Measurements from ENCODE around the gene GPR157. TPM values are rescaled to one million over a fixed set of nuclear protein-coding genes. Genes with fewer than 3 reads are reported as not detected.

Gene GPR157
- total and polyA plus RNA-seq, 2 donors (not counting 1 experiment from before 2014, with no cell fraction given): 2.0 to 21.2 TPM

DNA sequence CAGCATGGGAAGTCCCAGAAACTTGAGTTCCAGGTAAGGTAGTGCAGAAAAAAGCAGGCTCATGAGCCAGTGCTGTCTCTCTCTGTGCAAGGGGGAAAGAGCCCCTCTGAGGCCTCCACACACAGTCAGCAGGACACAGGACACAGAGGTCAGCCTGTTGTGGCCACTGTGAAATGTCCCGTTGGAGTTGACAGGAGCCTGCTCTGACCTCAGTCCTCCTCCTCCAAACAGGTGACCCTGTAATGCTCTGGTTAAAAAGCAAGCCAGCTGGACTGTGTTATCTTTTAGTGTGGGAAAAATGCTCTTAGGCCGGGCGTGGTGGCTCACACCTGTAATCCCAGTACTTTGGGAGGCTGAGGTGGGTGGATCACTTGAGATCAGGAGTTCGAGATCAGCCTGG, 24.2 kb upstream of the GPR157 start:
- intact Hi-C loops (cut with micrococcal nuclease): no loop called here

DNA sequence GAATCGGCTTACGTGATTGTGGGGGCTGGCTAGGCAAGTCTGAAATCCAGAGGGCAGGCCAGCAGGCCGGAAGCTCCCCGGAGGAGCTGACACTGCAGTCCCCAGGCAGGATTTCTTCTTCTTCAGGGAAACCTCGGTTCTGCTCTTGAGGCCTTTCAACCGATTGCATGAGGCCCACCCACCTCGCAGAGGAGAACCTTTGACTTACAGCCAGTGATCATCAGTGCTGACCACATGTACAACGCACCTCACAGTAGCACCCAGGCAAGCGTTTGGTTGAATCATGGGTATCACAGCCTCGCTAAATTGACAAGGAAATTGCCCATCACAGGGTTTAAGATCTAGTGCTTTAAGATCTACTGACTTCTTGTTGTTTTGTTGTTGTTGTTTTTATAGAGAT, 23.6 kb upstream of the GPR157 start:
- Mint-ChIP-seq H3K9me3 (ENCODE audit: insufficient read depth) (no peaks in the 10 kb centered on the region), H3K27me3 (no peaks in the 10 kb centered on the region), H3K4me3 (no peak overlapping the region), H3K4me1 (no peaks in the 10 kb centered on the region), H3K27ac (no peak overlapping the region)
- ATAC-seq (ENCODE audit: low read depth) (no peak), DNase-seq (no peak)
- ChIA-PET POLR2A (no interaction called here), CTCF (no interaction called here)
- 97% methylated on average over 10 of the region's 10 CpGs for whole genome bisulfite sequencing (ENCODE audit: insufficient coverage)
- Histone ChIP-seq H3K27me3 (replicated peaks in 1 of 4; ENCODE audit: control extremely low read depth in 1 of 4, control insufficient read depth in 3 of 4, insufficient read depth in 4 of 4, low read length in 3 of 4) (no peaks in the 10 kb centered on the region), H3K4me1 (ENCODE audit: control insufficient read depth in 2 of 2, insufficient read depth in 2 of 2, low read length in 2 of 2) (no peaks in the 10 kb centered on the region), H3K36me3 (replicated peaks in 1 of 2; ENCODE audit: control extremely low read depth in 1 of 2, control insufficient read depth in 1 of 2, extremely low read depth in 1 of 2, insufficient read depth in 2 of 2, low read length in 1 of 2) (no peaks in the 10 kb centered on the region), H3K4me3 (ENCODE audit: control extremely low read depth in 1 of 5, extremely low read depth in 1 of 5, insufficient read depth in 1 of 5, low read depth in 2 of 5, low read length in 4 of 5) (no peak overlapping the region), H3K79me2 (ENCODE audit: control insufficient read depth, insufficient read depth, low read length) (no peaks in the 10 kb centered on the region), H3K9me3 (ENCODE audit: control extremely low read depth in 1 of 3, control insufficient read depth in 2 of 3, insufficient read depth in 1 of 3, low read length in 2 of 3) (no peaks in the 10 kb centered on the region), H3K27ac (ENCODE audit: low read length in 2 of 2) (no peak overlapping the region), H3K9ac (ENCODE audit: low read length) (no peak overlapping the region), H3K4me2 (replicated peaks; ENCODE audit: low read depth, low read length, poor library complexity, severe bottlenecking) (no peak overlapping the region), H2AFZ (ENCODE audit: insufficient read depth, low read depth, low read length, poor library complexity, severe bottlenecking) (no peak overlapping the region), H4K20me1 (ENCODE audit: control insufficient read depth, insufficient read depth, low read length, poor library complexity, severe bottlenecking) (no peaks in the 10 kb centered on the region)
- intact Hi-C loops (cut with micrococcal nuclease): no loop called here
- TF ChIP-seq EZH2 (IDR thresholded peaks at IDR 0.05; ENCODE audit: borderline replicate concordance, insufficient read depth, low read depth, low read length, poor library complexity, severe bottlenecking): no peak
- TF ChIP-seq, protein P1, sequence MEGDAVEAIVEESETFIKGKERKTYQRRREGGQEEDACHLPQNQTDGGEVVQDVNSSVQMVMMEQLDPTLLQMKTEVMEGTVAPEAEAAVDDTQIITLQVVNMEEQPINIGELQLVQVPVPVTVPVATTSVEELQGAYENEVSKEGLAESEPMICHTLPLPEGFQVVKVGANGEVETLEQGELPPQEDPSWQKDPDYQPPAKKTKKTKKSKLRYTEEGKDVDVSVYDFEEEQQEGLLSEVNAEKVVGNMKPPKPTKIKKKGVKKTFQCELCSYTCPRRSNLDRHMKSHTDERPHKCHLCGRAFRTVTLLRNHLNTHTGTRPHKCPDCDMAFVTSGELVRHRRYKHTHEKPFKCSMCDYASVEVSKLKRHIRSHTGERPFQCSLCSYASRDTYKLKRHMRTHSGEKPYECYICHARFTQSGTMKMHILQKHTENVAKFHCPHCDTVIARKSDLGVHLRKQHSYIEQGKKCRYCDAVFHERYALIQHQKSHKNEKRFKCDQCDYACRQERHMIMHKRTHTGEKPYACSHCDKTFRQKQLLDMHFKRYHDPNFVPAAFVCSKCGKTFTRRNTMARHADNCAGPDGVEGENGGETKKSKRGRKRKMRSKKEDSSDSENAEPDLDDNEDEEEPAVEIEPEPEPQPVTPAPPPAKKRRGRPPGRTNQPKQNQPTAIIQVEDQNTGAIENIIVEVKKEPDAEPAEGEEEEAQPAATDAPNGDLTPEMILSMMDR (IDR thresholded peaks at IDR 0.05): no peak

More for the DNA sequence above, 24.2 kb upstream of the GPR157 start:
- ChIA-PET POLR2A (no interaction called here), CTCF (no interaction called here)
- H3K4me1 Mint-ChIP-seq: no peaks in the 10 kb centered on the region
- H3K27me3 ChIP-seq (replicated peaks in 1 of 4; ENCODE audit: control extremely low read depth in 1 of 4, control insufficient read depth in 3 of 4, insufficient read depth in 4 of 4, low read length in 3 of 4): no peaks in the 10 kb centered on the region
- H3K9ac ChIP-seq (ENCODE audit: low read length): no peak overlapping the region
- no peak overlapping the region for H3K4me3 Mint-ChIP-seq
- H3K4me2 ChIP-seq (replicated peaks; ENCODE audit: low read depth, low read length, poor library complexity, severe bottlenecking): no peak overlapping the region
- DNase-seq: no peak
- H4K20me1 ChIP-seq (ENCODE audit: control insufficient read depth, insufficient read depth, low read length, poor library complexity, severe bottlenecking): no peaks in the 10 kb centered on the region
- WGBS (ENCODE audit: insufficient coverage): 100% methylated on average over 1 of the region's 4 CpGs
- no peak overlapping the region for H3K27ac ChIP-seq (ENCODE audit: low read length in 2 of 2)
- TF ChIP-seq, protein P1 (IDR thresholded peaks at IDR 0.05): no peak
- no peak for TF ChIP-seq EZH2 (IDR thresholded peaks at IDR 0.05; ENCODE audit: borderline replicate concordance, insufficient read depth, low read depth, low read length, poor library complexity, severe bottlenecking)
- H3K79me2 ChIP-seq (ENCODE audit: control insufficient read depth, insufficient read depth, low read length): no peaks in the 10 kb centered on the region
- no peaks in the 10 kb centered on the region for H3K36me3 ChIP-seq (replicated peaks in 1 of 2; ENCODE audit: control extremely low read depth in 1 of 2, control insufficient read depth in 1 of 2, extremely low read depth in 1 of 2, insufficient read depth in 2 of 2, low read length in 1 of 2)
- no peak overlapping the region for H2AFZ ChIP-seq (ENCODE audit: insufficient read depth, low read depth, low read length, poor library complexity, severe bottlenecking)
- H3K4me1 ChIP-seq (ENCODE audit: control insufficient read depth in 2 of 2, insufficient read depth in 2 of 2, low read length in 2 of 2): no peaks in the 10 kb centered on the region
- H3K27me3 Mint-ChIP-seq: no peaks in the 10 kb centered on the region
- H3K9me3 Mint-ChIP-seq (ENCODE audit: insufficient read depth): no peaks in the 10 kb centered on the region
- H3K4me3 ChIP-seq (ENCODE audit: control extremely low read depth in 1 of 5, extremely low read depth in 1 of 5, insufficient read depth in 1 of 5, low read depth in 2 of 5, low read length in 4 of 5): no peak overlapping the region
- ATAC-seq (ENCODE audit: low read depth): no peak
- no peaks in the 10 kb centered on the region for H3K9me3 ChIP-seq (ENCODE audit: control extremely low read depth in 1 of 3, control insufficient read depth in 2 of 3, insufficient read depth in 1 of 3, low read length in 2 of 3)
- no peak overlapping the region for H3K27ac Mint-ChIP-seq

Measured in B cell (primary cell).